CD4-positive, alpha-beta T cell treated with Interleukin-6 for 4 hours (primary cell): Measurements from ENCODE around the gene GPC3.

Source experiments
- DNase-seq: peaks from one replicate; pipeline ENCODE4 v3.0.0-alpha.2; 2020; ENCODE audit warnings: mixed read lengths

The GPC3 gene

DNA sequence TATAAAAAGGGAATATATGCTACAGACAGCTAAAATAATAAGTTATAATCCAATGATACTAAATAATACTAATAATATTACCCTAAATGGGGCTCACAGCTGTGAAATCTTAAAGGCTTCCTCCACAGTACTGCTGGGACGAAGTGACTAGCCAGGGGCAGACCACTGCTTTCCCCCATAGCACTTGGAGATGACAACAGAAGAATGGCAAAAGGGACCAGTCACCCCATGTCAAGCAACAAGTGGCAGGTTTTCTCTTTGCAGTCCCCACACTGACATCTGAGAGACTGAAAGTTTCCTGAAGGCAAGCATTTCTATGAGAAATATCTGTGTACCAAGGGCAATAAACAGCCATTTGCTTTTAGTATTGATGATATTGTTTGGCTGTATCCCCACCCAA, 396.6 kb downstream of the GPC3 start:
- no peak for DNase-seq

DNA sequence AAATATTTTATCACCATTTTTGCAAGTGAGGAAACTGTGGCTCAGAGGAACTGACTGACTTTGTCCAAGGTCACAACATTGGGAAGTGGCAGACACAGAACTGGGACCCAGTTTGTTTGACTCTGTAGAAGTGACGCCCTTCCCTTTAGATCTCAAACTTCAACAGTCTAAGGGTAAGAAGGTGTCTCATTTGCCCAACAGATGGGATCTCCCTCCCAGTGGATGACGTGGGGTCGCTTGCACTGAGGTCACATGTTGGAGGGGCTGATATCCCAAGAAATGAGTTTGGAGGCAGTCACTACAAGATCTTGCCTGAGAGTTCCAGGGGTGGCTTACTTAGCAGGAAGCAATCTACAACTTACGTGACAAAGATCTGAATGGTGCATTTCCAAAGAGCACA, 397.6 kb downstream of the GPC3 start:
- DNase-seq, result no peak

DNA sequence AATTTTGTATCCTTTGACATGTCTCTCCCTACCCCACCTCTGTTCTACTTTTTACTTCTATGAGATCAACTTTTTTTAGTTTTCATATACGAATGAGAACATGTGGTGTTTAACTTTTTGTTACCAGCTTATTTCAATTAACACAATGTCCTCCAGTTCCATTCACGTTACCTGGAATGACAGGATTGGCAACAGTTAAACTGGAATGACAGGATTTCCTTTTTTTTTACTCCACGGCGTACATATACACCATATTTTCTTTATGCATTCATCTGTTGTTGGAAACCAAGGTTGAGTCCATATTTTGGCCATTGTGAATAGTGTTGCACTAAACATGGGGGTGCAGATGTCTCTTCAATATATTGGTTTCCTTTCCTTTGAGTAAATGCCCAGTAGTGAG, 398.3 kb downstream of the GPC3 start:
- no peak for DNase-seq

- DNase-seq, result no peak
Measured at GRCh38 chrX:133586443-133586842, 399.0 kb downstream of the GPC3 start.

GRCh38 chrX:133583825-133584224, 401.6 kb downstream of the GPC3 start:
- DNase-seq, result no peak

DNA sequence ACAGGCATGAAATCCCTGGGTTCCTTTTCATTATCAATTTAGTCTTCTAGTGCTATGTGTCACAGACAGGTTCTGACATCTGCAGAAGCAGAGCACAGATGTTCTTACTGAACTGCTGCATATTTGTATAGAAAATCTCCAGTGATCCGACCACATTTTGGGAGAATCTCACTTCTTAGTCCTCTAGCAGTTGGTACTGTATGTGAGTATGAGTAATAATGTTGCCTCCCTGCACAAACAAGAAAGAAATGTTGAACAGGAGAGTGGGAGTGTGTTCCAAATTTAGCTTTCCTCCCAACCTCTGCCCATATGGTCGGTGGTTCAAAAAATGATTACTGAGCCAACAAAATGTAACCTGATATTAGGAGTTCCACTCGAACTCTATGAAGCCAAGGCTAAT, 404.8 kb downstream of the GPC3 start:
- no peak for DNase-seq

- DNase-seq, result no peak
Measured at GRCh38 chrX:133579631-133580030, 405.8 kb downstream of the GPC3 start.

GRCh38 chrX:133576876-133577275, 408.5 kb downstream of the GPC3 start:
- no peak for DNase-seq

DNA sequence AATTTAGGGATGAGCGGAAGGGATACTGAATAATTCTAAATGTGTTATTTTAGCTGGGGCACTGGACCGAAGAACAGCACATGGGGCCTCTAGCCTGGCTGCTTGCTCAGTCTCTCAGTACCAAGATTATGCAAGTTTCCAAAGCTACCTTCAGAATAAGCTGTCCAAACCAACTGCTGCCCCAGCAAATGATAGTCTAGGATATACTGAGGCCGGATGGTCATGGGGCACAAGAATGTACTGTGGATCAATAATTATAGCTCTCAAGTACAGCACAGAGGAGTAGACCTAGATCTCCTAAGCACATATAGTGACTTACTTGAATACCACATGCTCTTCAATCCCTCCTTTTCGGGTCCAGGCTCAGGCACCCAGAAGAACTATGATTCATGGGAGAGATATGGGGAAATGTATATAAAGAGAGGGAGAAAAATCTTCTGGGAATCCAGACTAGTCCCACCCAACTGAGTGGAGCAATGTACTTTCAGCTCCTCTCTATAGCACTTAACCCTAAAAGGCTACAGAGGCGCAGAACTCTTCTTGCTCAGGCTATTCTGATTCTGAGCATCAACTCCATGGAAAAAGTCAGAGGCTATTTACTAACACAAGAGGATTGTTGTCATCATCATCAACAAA, 409.8 kb downstream of the GPC3 start:
- no peak for DNase-seq

DNA sequence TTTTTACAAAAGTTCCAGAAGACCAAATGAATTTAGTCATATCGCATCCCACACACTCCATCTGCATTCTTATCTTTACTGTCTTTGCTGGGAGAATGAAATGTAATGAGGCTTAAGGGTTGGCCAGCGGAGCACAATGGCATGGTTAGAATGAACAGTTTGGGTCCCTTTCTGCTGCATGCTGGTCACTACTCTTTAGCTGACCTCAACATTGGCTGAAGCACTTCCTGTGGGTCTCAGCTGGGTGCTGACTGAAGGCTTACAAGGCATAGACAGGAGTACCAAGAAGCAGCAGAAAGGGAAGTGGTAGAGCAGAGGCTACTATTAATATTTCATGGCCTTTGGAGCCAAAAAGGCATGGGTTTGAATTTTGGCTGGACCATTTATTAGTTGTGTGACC, 410.7 kb downstream of the GPC3 start:
- no peak for DNase-seq

DNA sequence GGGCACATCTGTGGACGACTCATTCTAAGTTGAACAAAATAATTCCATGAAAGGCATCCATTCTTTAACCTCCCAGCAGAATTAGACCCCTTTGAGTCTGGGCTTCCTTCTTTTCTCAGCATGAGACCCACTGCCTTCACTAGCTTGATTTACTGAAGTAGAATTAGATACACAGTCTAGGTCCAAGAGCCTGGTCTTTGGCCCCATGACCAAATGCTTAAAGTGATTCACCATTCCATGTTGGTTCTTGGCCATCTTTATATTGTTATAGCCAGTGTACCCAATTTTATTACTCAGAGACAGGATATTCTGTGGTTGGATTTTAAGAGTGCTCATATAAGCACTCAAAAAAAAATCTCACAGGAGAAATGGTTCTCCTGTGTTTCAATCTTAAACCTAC, 414.8 kb downstream of the GPC3 start:
- no peak for DNase-seq

DNA sequence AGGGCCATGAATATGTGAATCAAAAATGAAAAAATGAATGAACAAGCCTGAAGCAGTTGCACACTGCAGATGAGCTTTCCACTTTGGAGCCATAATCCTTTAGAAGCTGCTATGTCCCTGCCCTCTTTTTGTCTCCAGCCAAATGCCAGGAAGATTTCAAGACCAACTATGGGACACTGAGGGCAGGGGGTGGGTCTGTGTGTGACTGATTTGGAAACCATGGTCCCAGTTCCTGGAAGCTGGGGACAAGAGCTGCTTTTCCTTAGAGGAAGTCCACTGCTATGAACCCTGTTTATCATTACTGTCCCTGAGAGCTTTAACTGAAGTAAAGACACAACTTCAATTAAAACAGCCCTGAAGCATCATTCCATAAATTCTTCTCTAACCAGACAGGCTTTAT, 416.2 kb downstream of the GPC3 start:
- DNase-seq, result no peak

DNA sequence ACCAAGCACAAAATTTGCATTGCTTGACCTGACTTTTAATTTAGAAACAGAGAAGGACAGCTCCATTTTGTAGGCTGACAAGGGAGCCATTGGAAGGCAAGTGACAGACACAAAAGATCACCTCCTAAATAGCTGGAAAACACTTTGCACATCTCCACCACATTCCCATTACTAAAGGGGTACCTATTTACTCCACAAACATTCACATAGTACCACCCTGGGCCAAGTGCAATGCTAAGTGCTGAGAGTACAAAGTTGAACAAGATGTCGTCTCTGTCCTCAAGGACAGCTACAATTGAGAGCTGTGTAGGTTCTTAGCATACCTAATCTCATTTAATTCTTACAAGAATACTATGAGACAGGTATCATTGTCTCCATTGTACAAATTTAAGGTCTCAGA, 417.3 kb downstream of the GPC3 start:
- DNase-seq, result no peak

DNA sequence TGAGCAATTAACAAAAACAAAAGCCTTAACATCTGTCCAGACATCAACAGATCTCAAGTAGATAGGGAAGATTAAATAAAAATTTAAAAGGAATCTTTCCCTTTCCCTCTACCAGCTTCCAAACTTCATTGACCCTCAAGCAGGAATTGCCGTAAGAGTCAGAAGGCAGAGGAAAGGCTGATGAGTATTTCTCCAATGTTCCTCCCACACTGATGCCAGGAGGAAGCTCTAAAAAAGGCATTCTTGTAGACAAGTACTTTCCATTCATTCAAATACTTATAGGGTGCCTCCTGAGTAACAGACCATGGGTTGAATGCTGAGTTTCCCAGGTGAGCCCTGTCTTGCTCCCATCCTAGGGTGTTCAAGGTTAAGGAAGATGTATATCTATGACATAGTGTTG, 418.5 kb downstream of the GPC3 start:
- no peak for DNase-seq

DNA sequence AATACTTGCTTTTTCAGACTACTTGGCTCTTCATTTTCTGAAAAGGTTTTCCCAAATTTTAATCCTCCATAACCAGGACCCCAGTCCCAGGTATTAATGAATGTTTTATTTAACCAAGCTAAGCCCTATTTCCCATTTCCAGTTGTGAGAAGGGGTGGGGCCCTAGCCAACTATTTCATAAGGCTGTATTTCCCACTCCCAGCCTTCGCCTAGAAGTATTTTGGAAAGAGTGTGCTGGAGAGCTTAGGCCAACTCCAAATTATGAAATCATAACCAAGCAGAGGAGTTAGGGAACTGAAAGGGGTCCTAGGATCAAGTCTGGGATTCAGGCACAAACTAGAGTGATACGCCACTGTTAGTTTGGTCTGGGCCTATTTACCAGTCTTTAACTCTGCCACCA, 421.7 kb downstream of the GPC3 start:
- DNase-seq, result no peak

DNA sequence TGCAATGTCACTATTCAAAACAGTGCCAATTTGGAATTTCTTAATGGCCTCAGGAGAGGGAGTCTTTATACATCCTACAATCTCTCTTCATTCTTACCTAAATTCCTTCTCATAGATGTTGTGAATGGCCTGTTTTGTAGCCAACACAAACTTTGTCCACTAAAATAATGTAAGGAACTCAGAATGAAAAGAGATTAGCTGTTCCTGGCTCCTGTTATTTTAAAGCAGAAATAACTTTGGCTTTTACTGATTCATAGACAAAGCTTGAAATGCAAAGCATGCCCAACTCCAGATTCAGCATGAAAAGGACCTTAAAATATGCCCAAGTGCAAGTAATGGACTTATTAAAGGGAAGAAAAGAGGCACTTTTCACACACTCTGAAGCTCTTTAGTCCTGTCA, 424.1 kb downstream of the GPC3 start:
- no peak for DNase-seq

GRCh38 chrX:133559909-133560308, 425.5 kb downstream of the GPC3 start:
- DNase-seq, result no peak

DNA sequence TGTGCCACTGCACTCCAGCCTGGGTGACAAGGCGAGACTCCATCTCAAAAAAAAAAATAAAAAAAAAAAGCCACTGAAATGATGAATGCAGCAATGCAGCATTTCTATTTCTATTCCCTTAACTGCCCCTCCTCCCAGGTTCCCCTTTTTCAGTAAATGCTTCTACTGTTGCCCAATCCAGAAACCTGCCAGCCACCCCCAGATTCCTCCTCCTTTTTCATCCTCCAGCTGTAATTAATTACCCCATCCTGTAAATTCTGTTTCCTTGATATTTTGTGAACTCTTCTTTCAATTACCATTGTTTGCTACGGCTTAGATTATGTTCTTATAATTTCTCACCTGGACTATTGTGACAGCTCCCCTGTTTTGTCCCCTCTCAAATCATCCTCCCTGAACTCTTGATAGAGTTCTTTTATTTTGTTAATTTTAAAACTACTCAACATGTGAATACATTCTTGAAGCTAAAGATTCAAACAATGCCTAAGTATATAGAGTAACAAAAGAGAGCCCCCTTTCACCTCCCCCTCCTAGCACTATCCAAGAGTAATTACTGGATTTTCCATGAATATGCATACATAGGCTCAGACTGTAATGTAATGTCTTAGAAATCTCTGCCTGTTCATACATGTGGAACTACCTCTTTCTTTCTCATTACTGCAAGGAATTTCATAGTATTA, 429.5 kb downstream of the GPC3 start:
- DNase-seq, result no peak

- no peak for DNase-seq
Measured at GRCh38 chrX:133550665-133551485, 434.5 kb downstream of the GPC3 start.

DNA sequence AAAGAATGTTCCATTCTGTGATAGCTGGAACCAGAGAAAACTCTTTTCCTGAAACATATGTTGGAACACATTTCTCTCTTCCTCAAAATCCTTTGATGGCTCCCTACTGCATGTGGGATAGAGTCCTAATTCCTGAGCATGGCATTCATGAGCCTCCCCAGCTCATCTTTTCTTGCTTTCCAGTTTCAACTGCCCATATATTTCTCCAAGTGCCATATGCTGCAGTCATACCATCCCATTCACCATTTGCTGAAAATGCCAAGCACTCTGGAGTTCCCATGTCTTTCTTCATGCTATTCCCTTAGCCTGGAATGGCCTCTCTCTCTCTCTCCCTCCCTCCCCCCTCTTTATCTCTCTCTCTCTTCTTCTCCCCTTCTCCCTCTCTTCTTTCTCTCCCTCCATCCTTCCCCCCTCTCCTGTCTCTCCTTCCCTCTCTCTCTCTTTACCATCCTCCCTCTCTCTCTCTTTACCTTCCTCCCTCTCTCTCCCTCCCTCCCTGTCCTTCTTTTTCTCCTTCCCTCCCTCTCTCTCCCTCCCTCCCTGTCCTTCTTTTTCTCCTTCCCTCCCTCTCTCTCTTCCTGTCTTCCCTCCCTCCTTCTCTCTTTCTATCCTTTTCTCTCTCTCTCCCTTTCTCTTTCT, 436.0 kb downstream of the GPC3 start:
- no peak for DNase-seq

DNA sequence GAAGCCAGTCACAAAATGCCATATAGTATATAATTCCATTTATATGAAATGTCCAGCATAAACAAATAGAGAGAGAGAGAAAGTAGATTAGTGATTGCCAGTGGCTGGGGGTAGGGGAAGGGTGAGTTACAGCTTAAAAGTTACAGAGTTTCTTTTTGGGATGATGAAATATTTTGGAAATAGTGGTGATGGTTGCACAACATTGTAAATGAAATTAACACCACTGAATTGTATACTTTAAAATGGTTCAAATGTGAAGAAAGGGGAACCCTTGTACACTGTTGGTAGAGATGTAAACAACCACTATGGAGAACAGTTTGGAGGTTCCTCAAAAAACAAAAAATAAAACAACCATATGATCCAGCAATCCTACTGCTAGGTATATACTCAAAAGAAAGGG, 439.0 kb downstream of the GPC3 start:
- no peak for DNase-seq

GRCh38 chrX:133544778-133545177, 440.6 kb downstream of the GPC3 start:
- no peak for DNase-seq

- DNase-seq, result no peak
Measured at GRCh38 chrX:133544115-133544514, 441.3 kb downstream of the GPC3 start.

GRCh38 chrX:133543654-133544053, 441.7 kb downstream of the GPC3 start:
- no peak for DNase-seq
